Left lung (tissue), 10 donors: Measurements from ENCODE around the gene SLC26A2. TPM values are rescaled to one million over a fixed set of nuclear protein-coding genes. Genes with fewer than 3 reads are reported as not detected.

Experiments
- ATAC-seq: fragments of 200-7000 bp; cut with Tn5 transposase; one replicate; pipeline ENCODE4 v1.9.1; 2020; ENCODE audit warnings: moderate library complexity
- DNase-seq, 4 donors: peaks; one replicate each; pipeline ENCODE4 v3.0.0-alpha.2; 2013 to 2020
- H3K27ac ChIP-seq, 2 donors: fragments of 200-600 bp; sonication (generic) in 1 of 2; one replicate each; pipeline versions ENCODE4 v1.5.0 to v1.8.0; 2020 to 2021
- H3K27me3 ChIP-seq, 2 donors: fragments of 200-600 bp; sonication (generic) in 1 of 2; one replicate each; pipeline versions ENCODE4 v1.5.0 to v1.8.0; 2020 to 2021
- H3K36me3 ChIP-seq, 2 donors: fragments of 200-600 bp; sonication (generic) in 1 of 2; one replicate each; pipeline versions ENCODE4 v1.5.0 to v1.8.0; 2020 to 2021
- H3K4me1 ChIP-seq, 2 donors: fragments of 200-600 bp; one replicate each; pipeline ENCODE4 v1.8.0; 2021
- H3K4me3 ChIP-seq, 2 donors: fragments of 200-600 bp; sonication (generic) in 1 of 2; one replicate each; pipeline versions ENCODE4 v1.5.0 to v1.8.0; 2020 to 2021; ENCODE audit warnings: mild to moderate bottlenecking in 1 of 2
- H3K9me3 ChIP-seq, 2 donors: fragments of 200-600 bp; sonication (generic) in 1 of 2; one replicate each; pipeline versions ENCODE4 v1.5.0 to v1.8.0; 2020 to 2021
- intact Hi-C, 2 donors: fragments of 100-400 bp; cut with DNase I; formaldehyde crosslinking; loops; one replicate each; pipeline versions ENCODE4 v1.11.2 to v1.14.2; 2022
- polyA plus RNA-seq, 6 donors: library from polyadenylated mRNA; unstranded; fragments of 120-200 nt; gene quantifications; one replicate each; pipeline ENCODE4 v1.2.1, GENCODE V29; 2013; ENCODE audit not compliant: insufficient read length in 6 of 6
- total RNA-seq, 2 donors: library from RNA; stranded (reverse); fragmentation: NEBNext Ultra II Directional; extraction: Animal tissue kit (Norgen Biotek cat#: 25700); gene quantifications; one replicate each; pipeline ENCODE4 v1.2.1, GENCODE V29; 2021
- TF ChIP-seq, protein P1 (sequence below), 2 donors: fragments of 200-600 bp; sonication (generic) in 1 of 2; IDR thresholded peaks; one replicate each; pipeline versions ENCODE4 v1.5.0 to v1.8.0; 2021; ENCODE audit warnings: antibody characterized with exemption in 2 of 2
- donor health status: DM: no; HTN: yes; CAD: no.
- donor health status: DM: no; HTN: no; CAD: no.

Gene SLC26A2
- total and polyA plus RNA-seq, 8 donors: 14.3 to 23.6 (median 21.6) TPM

DNA sequence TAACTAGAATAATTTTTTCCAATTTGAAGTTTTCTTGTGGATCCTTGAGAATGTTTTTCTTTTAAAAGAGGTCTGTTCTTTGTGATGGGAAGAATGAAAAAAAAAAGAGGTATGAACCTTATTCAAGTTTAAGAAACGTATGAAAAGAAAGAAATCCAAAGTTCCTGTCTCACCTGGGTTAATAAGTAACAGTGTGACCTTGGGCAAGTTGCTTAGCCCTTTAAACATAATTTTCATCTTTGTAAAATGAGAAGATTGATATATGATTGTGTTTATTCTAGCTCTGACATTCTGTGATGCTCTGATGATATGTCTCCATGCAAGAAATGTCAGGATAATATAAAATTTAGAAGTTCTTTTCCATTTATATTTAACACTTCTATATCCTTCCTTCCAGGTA lies 19.3 kb downstream of the SLC26A2 start:
- no peak overlapping the region for H3K27ac ChIP-seq
- H3K4me3 ChIP-seq: no peak overlapping the region
- no peaks in the 10 kb centered on the region for H3K27me3 ChIP-seq
- H3K9me3 ChIP-seq: no peaks in the 10 kb centered on the region
- ATAC-seq (no peak), DNase-seq (no peak)
- H3K36me3 ChIP-seq: peaks cover 0 to 58% of the 10 kb centered on the region in 2 donors
- no peaks in the 10 kb centered on the region for H3K4me1 ChIP-seq
- intact Hi-C loops: loop anchor here in 1 of 2 donors (10.0 kb wide), 1 partner anchor 145 kb away; no protein-coding TSS in a partner anchor
- TF ChIP-seq, protein P1, sequence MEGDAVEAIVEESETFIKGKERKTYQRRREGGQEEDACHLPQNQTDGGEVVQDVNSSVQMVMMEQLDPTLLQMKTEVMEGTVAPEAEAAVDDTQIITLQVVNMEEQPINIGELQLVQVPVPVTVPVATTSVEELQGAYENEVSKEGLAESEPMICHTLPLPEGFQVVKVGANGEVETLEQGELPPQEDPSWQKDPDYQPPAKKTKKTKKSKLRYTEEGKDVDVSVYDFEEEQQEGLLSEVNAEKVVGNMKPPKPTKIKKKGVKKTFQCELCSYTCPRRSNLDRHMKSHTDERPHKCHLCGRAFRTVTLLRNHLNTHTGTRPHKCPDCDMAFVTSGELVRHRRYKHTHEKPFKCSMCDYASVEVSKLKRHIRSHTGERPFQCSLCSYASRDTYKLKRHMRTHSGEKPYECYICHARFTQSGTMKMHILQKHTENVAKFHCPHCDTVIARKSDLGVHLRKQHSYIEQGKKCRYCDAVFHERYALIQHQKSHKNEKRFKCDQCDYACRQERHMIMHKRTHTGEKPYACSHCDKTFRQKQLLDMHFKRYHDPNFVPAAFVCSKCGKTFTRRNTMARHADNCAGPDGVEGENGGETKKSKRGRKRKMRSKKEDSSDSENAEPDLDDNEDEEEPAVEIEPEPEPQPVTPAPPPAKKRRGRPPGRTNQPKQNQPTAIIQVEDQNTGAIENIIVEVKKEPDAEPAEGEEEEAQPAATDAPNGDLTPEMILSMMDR (IDR thresholded peaks at IDR 0.05): no peak

DNA sequence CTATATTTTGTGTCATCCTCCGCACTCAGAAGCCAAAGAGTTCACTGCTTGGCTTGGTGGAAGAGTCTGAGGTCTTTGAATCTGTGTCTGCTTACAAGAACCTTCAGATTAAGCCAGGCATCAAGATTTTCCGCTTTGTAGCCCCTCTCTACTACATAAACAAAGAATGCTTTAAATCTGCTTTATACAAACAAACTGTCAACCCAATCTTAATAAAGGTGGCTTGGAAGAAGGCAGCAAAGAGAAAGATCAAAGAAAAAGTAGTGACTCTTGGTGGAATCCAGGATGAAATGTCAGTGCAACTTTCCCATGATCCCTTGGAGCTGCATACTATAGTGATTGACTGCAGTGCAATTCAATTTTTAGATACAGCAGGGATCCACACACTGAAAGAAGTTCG lies 20.6 kb downstream of the SLC26A2 start:
- no peak overlapping the region for H3K4me3 ChIP-seq
- H3K36me3 ChIP-seq: peaks cover 0 to 58% of the 10 kb centered on the region in 2 donors
- ATAC-seq (no peak), DNase-seq (no peak)
- TF ChIP-seq, protein P1 (IDR thresholded peaks at IDR 0.05): no peak
- H3K9me3 ChIP-seq: no peaks in the 10 kb centered on the region
- intact Hi-C loops: loop anchor here in 1 of 2 donors (10.0 kb wide), 1 partner anchor 146 kb away; no protein-coding TSS in a partner anchor
- H3K27ac ChIP-seq: no peak overlapping the region
- H3K27me3 ChIP-seq: no peaks in the 10 kb centered on the region
- no peaks in the 10 kb centered on the region for H3K4me1 ChIP-seq

DNA sequence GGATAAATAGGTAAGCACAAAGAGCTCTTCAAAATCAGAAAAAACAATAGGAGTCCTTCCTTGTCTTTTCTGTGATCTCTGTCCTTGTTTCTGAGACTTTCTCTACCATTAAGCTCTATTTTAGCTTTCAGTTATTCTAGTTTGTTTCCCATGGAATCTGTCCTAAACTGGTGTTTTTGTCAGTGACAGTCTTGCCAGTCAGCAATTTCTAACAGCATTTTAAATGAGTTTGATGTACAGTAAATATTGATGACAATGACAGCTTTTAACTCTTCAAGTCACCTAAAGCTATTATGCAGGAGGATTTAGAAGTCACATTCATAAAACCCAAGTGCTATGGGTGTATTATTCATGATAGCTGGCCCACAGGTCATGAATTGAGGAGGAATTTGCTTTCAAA lies 21.9 kb downstream of the SLC26A2 start:
- ATAC-seq: no peak
- intact Hi-C loops: loop anchor here in 1 of 2 donors (10.0 kb wide), 1 partner anchor 148 kb away; no protein-coding TSS in a partner anchor
- peaks cover 0 to 57% of the 10 kb centered on the region in 2 donors for H3K36me3 ChIP-seq

DNA sequence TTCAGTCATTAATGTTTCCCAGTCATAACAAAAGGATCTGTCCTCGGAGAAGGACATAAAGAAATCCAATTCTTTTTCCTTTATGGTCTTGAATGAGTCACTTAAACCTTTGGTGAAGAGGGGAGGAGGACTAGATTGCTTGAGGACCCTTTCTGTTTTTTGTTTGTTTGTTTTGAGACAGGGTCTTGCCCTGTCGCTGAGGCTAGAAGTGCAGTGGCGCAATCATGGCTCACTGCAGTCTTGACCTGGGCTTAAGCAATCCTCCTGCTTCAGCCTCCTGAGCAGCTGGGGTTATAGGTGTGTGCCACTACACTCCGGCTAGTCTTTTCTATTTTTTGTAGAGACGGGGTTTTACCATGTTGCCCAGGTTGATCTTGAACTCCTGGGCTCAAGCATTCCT lies 27.6 kb downstream of the SLC26A2 start:
- Histone ChIP-seq H3K27me3 (no peaks in the 10 kb centered on the region), H3K9me3 (no peaks in the 10 kb centered on the region), H3K36me3 (peaks cover 0 to 14% of the 10 kb centered on the region in 2 donors), H3K27ac (no peak overlapping the region), H3K4me3 (no peak overlapping the region), H3K4me1 (no peaks in the 10 kb centered on the region)
- intact Hi-C loops: loop anchor here in 1 of 2 donors (10.0 kb wide), 1 partner anchor 153 kb away; no protein-coding TSS in a partner anchor
- ATAC-seq (no peak), DNase-seq (no peak)
- TF ChIP-seq, protein P1 (IDR thresholded peaks at IDR 0.05): no peak

More for the DNA sequence above, 21.9 kb downstream of the SLC26A2 start:
- Histone ChIP-seq H3K9me3 (no peaks in the 10 kb centered on the region), H3K4me1 (no peaks in the 10 kb centered on the region), H3K4me3 (no peak overlapping the region), H3K27ac (no peak overlapping the region), H3K27me3 (no peaks in the 10 kb centered on the region)
- no peak for DNase-seq
- TF ChIP-seq, protein P1 (IDR thresholded peaks at IDR 0.05): no peak

DNA sequence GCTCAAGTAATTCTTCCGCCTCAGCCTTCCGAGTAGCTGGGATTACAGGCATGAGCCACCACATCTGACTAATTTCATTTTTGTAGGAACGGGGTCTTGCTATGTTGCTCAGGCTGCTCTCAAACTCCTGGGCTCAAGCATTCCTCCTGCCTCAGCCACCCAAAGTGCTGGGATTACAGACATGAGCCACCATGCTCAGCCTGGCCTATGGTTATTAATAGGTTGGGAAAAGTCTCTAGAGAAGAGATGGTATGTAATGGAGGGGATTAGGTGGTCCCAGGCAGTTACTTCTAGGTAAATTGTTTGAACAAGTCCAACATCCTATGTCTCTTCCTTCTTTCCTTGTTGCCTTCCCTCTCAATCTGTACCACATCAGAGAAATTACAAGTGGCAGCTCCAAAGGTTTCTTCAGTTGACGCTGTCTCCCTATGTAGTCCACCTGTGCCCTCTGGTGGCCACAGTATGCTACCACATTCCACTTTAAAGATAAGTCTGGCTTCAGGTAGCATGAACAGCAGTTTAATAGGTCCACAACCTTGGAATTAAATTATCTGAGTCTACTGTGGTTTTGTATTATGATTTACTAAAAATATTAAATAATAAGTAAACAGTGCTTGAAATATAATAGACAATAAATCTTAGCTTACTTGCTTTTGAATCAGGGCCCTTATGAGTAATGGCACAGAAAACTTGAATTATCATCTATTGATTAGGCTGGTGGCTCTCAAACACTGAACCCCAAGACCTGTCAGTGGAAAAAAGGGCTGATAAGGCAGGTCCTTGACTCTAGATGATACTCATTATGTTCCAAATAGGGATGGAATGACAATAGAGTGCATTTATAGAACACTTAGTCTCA lies 30.2 kb downstream of the SLC26A2 start:
- Histone ChIP-seq H3K4me1 (no peaks in the 10 kb centered on the region), H3K4me3 (no peak overlapping the region), H3K9me3 (no peaks in the 10 kb centered on the region), H3K27ac (no peak overlapping the region), H3K36me3 (peaks cover 0 to 13% of the 10 kb centered on the region in 2 donors), H3K27me3 (no peaks in the 10 kb centered on the region)
- ATAC-seq: peak; percentile 99
- DNase-seq: peak in 3 of 4 donors; percentile 52 to 82 (median 61)
- intact Hi-C loops: loop anchor here in 1 of 2 donors (10.0 kb wide), 1 partner anchor 356 kb away; no protein-coding TSS in a partner anchor
- TF ChIP-seq, protein P1 (IDR thresholded peaks at IDR 0.05): peak; percentile 81 to 89
